HG02870 (cell line): Measurements from ENCODE around the gene SLC16A10.
A peak's percentile ranks its signal among the peaks of the same experiment; 100 is the strongest.
"Not testable (repeated sequence)": the region's sequence is repeated elsewhere in the genome, so short reads cannot be mapped to it uniquely, and the experiment has no call there.

Source experiments
- ATAC-seq: cut with Tn5 transposase; IDR thresholded peaks from one replicate; pipeline ENCODE4 v1.9.1; 2021; ENCODE audit warnings: mild to moderate bottlenecking, moderate library complexity; ENCODE audit not compliant: unreplicated experiment

SLC16A10 gene

GRCh38 chr6:111183702-111184517, 96.6 kb downstream of the SLC16A10 start:
- peak; percentile 92 for ATAC-seq

- no peak for ATAC-seq
Measured at GRCh38 chr6:111184827-111185532, 97.7 kb downstream of the SLC16A10 start.

- no peak for ATAC-seq
Measured at GRCh38 chr6:111185954-111186353, 98.7 kb downstream of the SLC16A10 start.

- no peak for ATAC-seq
Measured at GRCh38 chr6:111187874-111188273, 100.6 kb downstream of the SLC16A10 start.

DNA sequence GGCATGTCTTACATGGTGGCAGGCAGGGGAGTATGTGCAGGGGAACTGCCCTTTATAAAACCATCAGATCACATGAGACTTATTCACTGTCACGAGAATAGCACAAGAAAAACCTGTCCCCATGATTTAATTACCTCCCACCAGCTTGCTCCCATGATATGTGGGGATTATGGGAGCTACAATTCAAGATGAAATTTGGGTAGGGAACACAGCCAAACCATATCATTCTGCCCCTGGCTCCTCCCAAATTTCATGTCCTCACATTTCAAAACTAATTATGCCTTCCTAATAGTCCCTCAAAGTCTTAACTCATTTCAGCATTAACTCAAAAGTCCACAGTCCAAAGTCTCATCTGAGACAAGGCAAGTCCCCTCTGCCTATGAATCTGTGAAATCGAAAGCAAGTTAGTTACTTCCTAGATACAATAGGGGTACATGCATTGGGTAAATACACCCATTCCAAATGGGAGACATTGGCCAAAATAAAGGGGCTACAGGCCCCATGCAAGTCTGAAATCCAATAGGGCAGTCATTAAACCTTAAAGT, 102.4 kb downstream of the SLC16A10 start:
- not testable (repeated sequence) for ATAC-seq

GRCh38 chr6:111190637-111191036, 103.3 kb downstream of the SLC16A10 start:
- ATAC-seq: no peak

DNA sequence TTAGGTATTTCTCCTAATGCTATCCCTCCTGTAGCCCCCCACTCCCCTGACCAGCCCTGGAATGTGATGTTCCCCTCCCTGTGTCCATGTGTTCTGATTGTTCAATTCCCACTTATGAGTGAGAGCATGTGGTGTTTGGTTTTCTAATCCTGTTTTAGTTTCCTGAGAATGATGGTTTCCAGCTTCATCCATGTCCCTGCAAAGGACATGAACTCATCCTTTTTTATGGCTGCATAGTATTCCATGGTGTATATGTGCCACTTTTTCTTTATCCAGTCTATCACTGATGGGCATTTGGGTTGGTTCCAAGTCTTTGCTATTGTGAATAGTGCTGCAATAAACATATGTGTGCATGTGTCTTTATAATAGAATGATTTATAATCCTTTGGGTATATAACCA, 103.8 kb downstream of the SLC16A10 start:
- not testable (repeated sequence) for ATAC-seq

GRCh38 chr6:111192911-111193555, 105.7 kb downstream of the SLC16A10 start:
- no peak for ATAC-seq

GRCh38 chr6:111195656-111196055, 108.4 kb downstream of the SLC16A10 start:
- no peak for ATAC-seq

DNA sequence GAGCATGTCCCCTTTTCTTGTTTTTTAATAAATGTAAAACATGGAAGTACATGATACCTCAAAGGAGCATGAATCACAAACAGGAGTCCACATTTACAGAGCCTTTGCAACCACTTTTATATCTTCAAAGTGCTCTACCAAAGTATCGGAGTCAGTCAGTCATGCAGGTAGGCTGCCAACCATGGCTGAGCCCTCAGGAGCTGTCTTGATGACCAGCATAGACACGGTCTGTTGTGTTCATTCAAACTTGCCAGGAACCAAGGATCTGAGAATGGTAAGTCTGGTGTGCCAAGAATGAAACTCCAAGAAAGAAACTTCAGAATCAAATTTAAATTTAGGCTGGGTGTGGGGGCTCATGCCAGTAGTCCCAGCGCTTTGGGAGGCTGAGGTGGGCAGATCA, 111.5 kb downstream of the SLC16A10 start:
- ATAC-seq: no peak

- ATAC-seq: no peak
Measured at GRCh38 chr6:111199935-111200334, 112.6 kb downstream of the SLC16A10 start.

DNA sequence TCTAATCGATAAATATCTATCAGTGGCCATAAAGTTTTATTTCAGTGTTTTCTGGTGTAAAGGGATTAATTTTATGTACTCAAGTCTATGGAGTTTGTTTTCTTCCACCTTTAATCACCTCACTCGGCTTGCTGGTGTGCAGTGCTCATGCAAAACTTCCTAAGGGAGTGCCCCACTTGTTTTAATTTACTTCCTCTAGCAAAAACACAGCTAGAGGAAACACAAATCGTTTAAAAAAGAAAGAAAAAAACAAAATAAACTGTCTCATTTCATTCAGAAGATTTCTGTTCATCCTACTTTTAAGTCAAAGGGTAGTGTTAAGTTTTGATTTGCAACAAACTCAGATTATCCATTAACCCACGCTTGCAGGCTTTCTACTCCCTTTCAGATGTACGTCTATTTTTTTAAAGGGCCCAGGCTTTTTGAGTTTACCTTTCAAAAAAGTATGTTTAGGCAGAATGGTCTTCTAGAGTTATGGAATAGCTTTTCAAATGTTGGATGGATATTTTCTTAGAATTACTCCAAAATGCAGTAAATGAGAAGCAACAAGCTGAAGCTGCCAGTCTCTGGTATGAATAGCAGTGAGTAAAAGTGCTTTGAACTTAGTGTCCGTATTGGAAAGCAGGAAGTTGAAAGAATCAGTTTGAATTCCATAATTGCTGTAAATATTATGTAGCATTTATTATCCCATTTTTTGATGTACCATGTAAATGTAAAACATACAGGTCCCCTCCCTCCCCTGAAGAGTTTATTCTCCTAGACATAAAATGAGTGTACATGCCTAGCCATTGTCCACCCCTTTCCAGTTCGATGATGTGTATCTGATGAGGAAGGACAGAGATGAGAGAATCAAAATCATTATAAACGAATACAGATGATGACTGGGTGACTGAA, 113.3 kb downstream of the SLC16A10 start:
- ATAC-seq: no peak

DNA sequence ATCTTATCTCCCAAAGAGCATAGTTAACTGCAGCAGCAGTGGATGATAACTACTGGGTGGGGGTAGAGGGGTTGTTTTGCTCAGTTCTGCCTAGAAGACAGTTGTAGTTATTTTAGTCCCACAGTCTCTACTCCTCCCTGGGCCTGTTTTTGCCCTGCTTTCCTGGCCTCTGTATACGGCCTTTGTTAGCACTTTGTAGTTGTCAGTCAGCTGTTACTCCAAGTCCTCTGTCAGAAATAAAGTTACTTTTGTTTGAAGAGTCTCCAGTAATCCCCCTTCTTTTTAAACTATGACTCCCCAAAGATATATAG, 113.9 kb downstream of the SLC16A10 start:
- ATAC-seq: no peak

GRCh38 chr6:111201764-111202163, 114.5 kb downstream of the SLC16A10 start:
- ATAC-seq: no peak

DNA sequence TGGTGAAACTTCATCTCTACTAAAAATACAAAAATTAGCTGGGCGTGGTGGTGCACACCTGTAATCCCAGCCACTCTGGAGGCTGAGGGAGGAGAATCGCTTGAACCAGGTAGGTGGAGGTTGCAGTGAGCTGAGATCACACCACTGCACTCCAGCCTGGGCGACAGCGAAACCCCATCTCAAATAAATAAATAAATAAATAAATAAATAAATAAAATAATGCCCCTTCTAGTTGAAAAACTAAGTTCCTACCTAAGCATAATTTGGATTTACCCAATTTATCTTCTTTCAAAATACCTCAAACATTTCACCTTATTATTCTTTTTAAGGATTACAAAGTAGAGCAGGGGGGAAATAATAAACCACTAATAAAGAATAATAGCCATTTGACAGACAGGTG, 116.2 kb downstream of the SLC16A10 start:
- not testable (repeated sequence) for ATAC-seq

- ATAC-seq: no peak
Measured at GRCh38 chr6:111204305-111204704, 117.0 kb downstream of the SLC16A10 start.

DNA sequence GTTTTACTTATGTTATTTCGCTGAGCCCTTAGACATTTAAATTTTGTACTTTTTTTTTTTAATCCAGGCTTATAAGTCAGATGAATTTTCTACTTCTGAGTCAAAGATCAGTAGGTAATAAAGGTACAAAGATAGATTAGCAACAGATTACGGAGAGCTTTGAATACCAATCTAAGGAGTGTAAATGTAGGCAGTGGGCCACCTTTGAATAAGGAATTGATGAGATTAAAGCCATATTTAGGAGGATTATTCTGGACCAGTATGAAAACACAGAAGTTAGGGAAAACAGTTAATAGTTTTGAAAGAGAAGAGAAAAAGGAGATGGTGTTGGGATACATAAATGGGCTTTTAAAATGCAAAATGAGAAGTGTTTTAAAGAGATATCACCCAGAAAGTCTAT, 117.6 kb downstream of the SLC16A10 start:
- ATAC-seq: no peak

- no peak for ATAC-seq
Measured at GRCh38 chr6:111205502-111205901, 118.2 kb downstream of the SLC16A10 start.

DNA sequence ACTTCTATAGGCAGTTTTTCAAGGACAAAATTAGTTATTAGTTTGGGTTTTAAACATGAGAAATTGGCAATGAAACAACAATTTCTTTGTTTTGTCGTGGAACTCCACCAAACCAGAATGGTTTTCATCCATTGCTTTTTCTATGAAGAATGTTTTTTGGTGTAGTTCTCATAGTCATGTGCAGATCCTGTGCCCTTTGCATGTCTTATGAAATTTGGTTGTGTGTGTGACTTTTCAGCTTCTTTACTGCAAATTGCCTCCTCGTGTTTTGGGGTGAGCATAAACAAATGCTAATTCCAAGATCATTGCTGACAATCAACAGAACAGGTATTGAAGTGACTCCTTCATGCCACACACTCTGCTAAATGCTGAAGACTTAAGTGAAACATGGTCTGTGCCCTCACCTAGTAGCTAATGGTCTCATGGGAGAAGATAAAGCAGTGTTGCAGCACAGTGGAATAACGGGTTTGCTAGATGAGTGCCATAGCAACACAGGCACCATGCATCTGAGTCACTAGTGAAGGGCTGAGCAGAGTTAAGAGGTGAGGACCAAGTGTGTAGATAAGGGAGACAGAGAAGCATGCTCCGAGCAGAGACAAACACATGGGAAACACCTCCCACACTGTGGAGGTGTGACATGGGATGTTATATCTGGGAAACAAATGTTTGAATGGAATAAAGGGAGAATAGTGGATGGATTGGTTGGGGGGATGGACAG, 120.0 kb downstream of the SLC16A10 start:
- no peak for ATAC-seq

DNA sequence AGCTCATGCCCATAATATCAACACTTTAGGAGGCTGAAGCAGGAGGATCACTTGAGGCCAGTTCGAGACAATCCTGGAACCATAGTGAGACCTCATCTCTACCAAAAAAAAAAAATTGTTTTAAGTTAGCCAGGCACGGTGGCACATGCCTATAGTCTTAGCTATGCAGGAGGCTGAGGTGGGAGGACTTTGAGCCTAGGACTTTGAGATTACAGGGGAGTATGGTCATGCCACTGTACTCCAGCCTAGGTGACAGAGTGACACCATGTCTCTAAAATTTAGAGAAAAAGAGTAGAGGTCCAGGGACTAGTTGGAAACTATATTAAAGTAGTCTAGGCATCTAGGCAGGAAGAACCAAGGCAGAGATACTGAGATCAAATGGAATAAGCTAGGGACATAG, 121.6 kb downstream of the SLC16A10 start:
- no peak for ATAC-seq
